ENCODE results near the gene MIR17HG.

Gene MIR17HG

DNA sequence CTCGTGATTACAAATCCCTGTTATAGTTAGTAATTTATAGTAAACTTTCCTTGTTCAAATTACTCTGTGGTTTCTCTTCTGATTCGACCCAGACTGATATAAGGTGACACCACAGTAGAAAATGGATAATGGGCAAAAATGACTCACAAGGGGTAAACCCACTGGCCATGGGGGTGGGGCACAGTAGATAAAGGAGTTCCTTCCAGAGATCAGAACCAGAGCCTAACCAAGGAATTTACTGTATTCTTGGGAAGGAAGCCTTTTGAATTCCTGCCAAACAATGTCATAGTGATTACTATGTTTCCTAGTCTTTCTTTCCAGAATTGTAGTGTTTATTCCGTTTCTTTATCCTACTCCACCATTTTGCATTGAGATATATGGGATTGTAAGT is 21.9 kb downstream of the MIR17HG start:
- no peak for DNase-seq

DNA sequence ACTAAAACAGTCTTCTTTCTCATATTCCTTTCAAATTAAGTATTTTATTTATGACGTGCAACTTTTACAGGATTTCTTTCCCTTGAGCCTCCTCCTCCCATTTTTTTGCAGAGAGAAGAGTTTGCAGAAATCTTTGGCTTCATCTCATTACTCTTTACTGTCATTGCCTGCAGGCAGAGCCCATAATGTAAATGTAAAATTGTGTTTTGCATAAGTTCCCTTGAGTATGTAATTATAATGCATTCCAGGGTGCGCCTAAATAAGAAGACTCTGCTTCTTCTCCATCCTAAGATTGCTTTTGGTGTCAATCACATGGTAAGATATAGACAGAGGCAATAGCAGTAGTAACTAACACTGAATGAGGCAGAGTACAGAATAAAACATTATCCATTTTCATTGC is 23.0 kb downstream of the MIR17HG start:
- no peak for DNase-seq

DNA sequence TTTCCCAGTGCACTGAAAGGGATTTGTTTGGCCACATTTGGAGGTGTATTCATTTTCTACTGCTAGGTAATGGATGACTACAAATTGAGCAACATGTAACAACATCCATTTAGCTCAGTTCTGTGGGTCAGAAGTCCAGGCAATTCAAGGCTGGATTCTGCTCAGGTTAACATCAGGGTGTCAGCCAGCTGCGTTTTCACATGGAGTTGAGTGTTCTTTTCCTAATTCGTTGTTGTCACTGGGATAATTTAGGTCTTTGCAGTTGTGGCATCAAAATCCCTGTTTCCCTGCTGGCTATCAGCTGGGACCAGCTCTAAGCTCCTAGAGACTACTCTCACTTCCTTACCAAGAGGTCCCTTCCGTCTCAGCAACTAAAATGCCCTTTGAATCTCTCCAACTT is 25.4 kb downstream of the MIR17HG start:
- DNase-seq, result no peak

DNA sequence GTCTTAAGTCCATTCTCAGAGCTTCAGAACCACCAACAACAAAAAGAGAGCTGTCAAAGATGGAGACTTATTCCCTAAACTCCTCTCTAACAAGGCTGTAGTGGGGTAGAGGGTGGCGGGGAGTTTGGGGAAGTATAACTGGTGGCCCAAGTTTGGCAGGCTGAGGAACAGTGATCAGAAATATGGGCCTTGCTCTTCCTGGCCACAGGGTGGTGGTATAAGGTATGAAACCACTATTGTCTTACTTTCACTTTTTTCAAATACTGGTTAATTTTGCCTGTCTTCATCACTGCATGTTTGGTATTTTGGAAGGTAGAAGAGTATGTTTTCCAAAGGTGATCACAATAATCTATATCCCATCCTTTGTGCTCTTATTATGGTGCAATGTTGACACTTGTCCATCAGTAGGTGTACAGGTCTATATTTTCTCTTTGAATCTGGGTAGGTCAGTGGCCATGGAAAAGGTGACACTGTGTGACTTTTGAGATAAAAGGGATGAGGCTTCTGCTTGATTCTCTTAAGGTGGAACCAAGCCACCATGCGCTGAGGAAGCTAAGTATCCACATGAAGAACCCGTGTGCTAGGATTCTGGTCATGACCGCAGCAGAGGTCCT is 27.7 kb downstream of the MIR17HG start:
- no peak for DNase-seq

DNA sequence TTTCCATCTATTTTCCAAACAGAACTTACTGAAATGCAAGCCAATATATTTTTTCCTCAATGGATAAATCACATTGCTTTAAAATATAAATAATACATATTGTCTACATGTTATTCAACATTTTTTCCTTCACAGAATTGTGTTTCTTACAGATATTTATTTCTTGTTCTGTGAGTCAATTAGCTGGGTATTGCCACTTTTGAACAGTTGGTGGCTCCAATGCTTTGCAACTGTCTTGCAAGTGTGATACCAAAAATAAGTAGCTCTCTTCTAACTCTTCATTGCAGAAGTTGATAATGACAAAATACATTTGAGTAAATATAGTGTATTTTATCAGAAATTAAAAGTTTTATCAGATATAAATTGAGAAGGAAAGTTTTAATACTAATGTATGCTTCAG is 33.9 kb downstream of the MIR17HG start:
- DNase-seq, result peak; percentile 17

DNA sequence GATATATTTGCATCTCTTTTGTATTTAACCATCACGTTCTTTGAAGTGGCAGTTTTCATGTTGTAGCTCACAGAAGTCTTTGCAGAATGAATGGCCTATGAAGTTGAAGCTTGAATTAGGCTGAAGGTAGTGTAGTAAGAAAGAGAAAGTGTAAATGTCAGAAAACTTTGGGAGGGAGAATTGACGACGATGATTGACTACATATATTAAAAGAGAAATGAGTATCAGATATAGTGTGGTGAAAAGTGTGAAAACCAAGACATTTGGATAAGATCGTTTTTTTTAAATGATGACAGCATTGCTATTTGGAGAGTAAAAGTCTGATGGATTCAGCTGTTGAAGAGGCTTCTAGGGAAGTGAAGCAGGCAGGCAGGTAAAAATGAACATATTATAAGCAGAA is 36.3 kb downstream of the MIR17HG start:
- no peak for DNase-seq

DNA sequence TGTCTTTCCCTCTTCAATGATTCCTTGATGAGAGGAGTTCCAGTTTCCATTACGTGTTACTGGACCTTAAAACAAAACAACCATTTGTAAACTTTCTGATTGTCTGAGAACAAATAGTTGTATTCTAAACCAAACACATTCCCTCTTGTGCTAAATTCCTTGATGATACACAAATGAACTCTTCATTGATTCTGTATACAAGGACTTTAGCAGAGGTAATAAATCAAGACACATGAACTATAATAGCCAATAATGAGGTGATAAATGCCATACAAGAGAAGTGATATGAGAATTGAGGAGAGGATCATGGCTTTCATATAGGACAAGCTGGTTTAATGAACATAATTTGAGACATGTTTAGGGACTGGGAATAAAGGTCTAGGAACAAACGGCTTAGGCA is 37.4 kb downstream of the MIR17HG start:
- DNase-seq, result no peak

DNA sequence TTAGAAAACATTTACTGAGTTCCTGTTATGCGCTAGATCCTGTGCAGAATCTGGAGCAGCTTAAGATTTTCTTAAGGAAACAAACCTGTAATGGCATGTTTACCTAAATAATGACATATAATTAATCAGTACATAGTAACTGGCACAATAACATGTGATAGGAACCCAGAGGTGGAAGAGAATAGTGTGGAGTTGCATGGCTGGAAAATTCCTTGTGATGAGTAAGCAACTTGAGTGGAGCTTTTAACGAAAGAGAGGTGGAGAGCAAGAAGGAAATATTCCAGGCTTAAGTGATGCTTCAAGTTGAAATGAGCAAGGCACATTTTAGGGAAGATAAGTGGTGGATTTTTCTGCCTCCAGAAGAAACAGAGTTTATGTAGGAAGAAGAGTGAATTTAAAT is 41.7 kb downstream of the MIR17HG start:
- no peak for DNase-seq

DNA sequence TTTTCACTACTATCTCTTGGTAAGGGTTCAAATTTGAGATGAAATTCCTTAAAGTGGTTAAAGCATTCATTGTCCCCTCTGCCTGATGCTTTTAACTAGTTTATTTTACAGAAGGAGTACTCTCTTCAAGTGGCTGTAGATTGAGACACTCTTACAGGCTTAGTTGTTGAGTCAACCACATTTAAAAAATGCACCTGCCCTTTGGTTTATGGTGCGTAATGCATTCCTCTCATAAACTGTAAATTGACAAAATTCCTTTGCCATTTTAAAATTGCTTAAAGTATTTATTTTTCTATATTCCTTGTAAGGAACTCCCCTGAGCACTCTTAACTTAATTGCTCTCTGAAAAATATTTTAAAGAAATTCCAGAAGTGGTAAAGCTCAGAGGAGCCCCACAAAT is 50.1 kb downstream of the MIR17HG start:
- no peak for DNase-seq

DNA sequence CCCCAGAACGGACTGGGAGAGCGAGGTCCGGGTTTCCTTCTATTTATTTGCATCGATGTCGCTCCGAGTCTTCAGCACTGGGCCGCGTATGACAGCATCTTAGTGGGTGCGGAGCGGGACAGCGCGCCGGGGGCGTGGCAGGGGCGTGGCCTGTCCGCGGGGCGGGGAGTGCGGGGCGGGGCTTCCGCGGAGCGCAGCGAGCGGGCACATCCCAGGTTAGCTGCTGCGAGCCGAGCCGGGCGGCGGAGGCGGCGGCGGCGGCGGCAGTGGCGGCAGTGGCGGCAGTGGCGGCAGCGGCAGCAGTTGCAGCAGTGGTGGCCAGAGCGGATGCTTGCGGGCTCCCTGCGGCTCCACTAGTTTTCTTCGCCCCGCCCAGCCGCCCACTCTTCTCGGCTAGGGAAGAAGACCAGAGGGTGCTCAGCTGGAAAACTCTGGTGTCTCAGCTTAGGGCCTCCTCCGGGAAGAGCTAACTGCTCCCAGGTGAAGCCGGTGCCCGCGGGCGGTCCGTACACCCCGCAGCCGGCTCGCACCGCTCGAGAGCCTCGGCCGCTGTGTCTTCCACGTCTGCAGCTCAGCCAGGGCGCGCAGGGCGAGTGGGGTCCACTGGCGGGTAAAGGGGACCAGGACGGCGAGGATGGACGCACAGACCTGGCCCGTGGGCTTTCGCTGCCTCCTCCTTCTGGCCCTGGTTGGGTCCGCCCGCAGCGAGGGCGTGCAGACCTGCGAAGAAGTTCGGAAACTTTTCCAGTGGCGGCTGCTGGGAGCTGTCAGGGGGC is 51.1 kb downstream of the MIR17HG start, which contains the start of gene GPC5:
TSS of gene GPC5 (plus strand) at position 209 of the 776 bp plus-strand sequence.
- peak; percentile 19 for DNase-seq

DNA sequence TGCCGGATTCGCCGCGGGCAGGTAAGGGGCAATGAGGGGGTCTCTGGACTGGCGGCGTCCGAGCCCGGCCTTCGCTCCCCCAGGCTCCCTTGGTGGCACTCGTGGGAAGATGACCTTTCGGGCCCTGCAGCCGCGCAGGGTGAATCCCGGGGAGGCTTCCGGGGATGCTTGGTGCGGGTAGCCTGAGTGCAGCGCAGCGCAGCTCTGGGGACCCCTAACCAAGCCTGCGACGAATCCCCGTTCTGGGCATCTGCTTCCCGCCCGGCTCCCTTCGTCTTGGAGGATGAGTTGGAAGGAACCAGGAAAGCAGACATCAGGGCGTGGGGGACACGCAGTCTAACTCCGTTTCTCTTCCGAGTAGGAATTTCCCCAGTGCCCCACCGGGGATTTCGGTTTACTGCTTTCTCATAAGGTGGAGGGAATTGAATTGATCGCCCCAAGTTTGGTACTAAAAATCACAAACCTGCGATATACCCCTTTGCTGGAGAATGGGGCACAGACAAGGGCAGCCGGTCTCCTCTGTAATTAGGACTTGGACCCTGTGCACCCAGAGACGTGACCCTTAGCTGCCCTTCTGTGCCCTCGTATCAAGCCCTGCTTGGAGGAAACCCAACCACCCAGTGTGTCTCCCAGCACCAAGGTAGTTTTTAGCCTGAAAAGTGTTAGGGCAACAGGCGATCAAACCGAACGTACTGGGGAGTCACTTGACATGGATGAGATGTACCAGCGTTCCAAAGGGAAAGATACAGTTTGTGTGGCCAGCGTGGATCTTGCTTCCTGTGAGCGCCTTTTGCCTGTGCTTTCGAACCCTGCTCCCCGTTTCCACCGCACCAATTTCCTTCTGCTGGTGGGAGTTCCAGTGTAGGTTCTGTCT is 51.9 kb downstream of the MIR17HG start:
- no peak for DNase-seq

DNA sequence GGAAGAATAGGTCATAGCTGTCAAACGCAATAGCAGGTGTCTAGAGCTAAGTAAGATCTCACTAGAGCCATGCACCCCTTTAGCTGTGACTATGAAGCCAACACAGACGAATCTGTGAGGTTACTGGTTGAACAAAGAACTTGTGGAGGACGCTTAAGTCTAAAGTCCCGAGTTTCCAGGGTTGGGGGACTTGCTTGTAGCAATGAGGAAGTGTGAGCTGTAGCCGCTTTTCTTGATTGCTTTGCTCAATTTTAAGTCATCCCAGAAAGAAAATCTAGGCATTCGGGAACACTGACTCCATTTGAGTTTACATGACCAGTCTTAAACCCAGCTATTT is 52.5 kb downstream of the MIR17HG start:
- DNase-seq, result no peak

DNA sequence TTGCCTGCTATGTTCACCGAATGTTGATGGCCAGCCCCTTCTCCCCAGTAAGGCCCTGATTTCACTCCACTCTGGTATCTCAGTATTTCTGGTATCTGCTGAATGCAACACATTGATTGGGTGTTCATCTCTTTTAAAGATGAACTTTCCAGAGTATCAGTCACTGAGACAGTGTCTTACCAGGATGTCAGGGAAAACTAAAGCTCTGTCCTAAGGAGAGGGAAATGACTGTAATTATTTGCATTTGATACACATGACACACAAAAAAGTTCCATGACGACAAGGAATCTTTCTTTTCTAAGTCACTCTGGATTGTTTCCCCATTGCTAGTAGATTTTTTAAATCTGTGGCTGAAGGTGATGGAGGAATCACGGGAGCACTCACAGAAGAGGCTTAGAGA is 53.2 kb downstream of the MIR17HG start:
- no peak for DNase-seq

DNA sequence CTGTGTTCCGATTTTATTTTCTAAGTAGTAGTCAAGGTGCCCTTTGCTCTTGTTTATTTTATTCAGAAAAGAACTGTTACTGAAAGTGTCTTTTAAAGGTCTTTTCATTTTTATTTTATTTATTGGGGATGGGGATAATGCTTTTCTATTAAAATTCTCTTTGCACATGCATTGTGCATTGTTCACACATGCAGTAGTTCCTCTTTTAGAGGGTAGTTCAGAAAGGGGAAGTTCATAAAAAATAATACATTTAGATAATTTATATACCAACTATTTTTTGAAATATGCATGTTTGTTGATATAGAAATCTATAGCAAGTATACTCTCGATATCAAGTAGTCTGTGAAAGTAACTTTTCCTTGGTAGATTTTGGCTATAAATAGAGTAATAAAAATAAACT is 54.4 kb downstream of the MIR17HG start:
- no peak for DNase-seq

Data from NCI-H1105 treated with DMSO at 0.1 percent for 48 hours (cell line).